IPS-18a (cell line): ENCODE measurements around the gene HCN2.
"Not testable (repeated sequence)": the region's sequence is repeated elsewhere in the genome, so short reads cannot be mapped to it uniquely, and the experiment has no call there.

Source experiments
- H3K27ac ChIP-seq: one replicate; pipeline ENCODE4 v1.5.1; 2013; ENCODE audit warnings: low read length
- H3K27me3 ChIP-seq: one replicate; pipeline ENCODE4 v1.6.1; 2013; ENCODE audit warnings: mild to moderate bottlenecking, low read length; ENCODE audit not compliant: control insufficient read depth, insufficient read depth
- H3K36me3 ChIP-seq: one replicate; pipeline ENCODE4 v1.6.1; 2013; ENCODE audit warnings: low read depth, low read length; ENCODE audit not compliant: control insufficient read depth
- H3K4me1 ChIP-seq: one replicate; pipeline ENCODE4 v1.6.1; 2013; ENCODE audit warnings: low read depth, low read length; ENCODE audit not compliant: control insufficient read depth
- H3K4me3 ChIP-seq: one replicate; pipeline ENCODE4 v1.5.1; 2013; ENCODE audit warnings: low read length
- H3K9ac ChIP-seq: one replicate; pipeline ENCODE4 v1.6.1; 2013; ENCODE audit warnings: mild to moderate bottlenecking, low read length, moderate library complexity
- H3K9me3 ChIP-seq: one replicate; pipeline ENCODE4 v1.6.1; 2013; ENCODE audit warnings: low read depth, low read length; ENCODE audit not compliant: control insufficient read depth

Gene HCN2

GRCh38 chr19:620166-620862 lies 30.6 kb downstream of the HCN2 start:
- H3K9me3 ChIP-seq, result no peaks in the 10 kb centered on the region
- no peak overlapping the region for H3K9ac ChIP-seq
- no peaks in the 10 kb centered on the region for H3K27me3 ChIP-seq
- H3K4me3 ChIP-seq, result no peak overlapping the region
- H3K4me1 ChIP-seq, result no peaks in the 10 kb centered on the region
- no peak overlapping the region for H3K27ac ChIP-seq
- H3K36me3 ChIP-seq, result peaks cover 20% of the 10 kb centered on the region

- not testable (repeated sequence) for H3K9me3 ChIP-seq, H3K4me1 ChIP-seq, H3K9ac ChIP-seq, H3K27ac ChIP-seq, H3K4me3 ChIP-seq, H3K27me3 ChIP-seq
- H3K36me3 ChIP-seq, result peaks cover 23% of the 10 kb centered on the region
Observed at GRCh38 chr19:621191-621590, 31.5 kb downstream of the HCN2 start.

- Histone ChIP-seq H3K4me1 (no peaks in the 10 kb centered on the region), H3K36me3 (peaks cover 23% of the 10 kb centered on the region), H3K4me3 (no peak overlapping the region), H3K9ac (no peak overlapping the region), H3K27ac (no peak overlapping the region), H3K9me3 (no peaks in the 10 kb centered on the region), H3K27me3 (no peaks in the 10 kb centered on the region)
Observed at GRCh38 chr19:621819-622218, 32.1 kb downstream of the HCN2 start.

- H3K27me3 ChIP-seq, result no peaks in the 10 kb centered on the region
- no peak overlapping the region for H3K9ac ChIP-seq
- no peaks in the 10 kb centered on the region for H3K9me3 ChIP-seq
- no peaks in the 10 kb centered on the region for H3K4me1 ChIP-seq
- H3K27ac ChIP-seq, result no peak overlapping the region
- peaks cover 23% of the 10 kb centered on the region for H3K36me3 ChIP-seq
- no peak overlapping the region for H3K4me3 ChIP-seq
Observed at GRCh38 chr19:622666-623065, 33.0 kb downstream of the HCN2 start.

- Histone ChIP-seq H3K27ac (no peak overlapping the region), H3K4me3 (no peak overlapping the region), H3K36me3 (peaks cover 23% of the 10 kb centered on the region), H3K9ac (no peak overlapping the region), H3K9me3 (no peaks in the 10 kb centered on the region), H3K4me1 (no peaks in the 10 kb centered on the region), H3K27me3 (no peaks in the 10 kb centered on the region)
Observed at GRCh38 chr19:623175-623916, 33.7 kb downstream of the HCN2 start.

- Histone ChIP-seq H3K36me3 (peaks cover 18% of the 10 kb centered on the region), H3K27ac (no peak overlapping the region), H3K9me3 (no peaks in the 10 kb centered on the region), H3K27me3 (no peaks in the 10 kb centered on the region), H3K4me1 (no peaks in the 10 kb centered on the region), H3K4me3 (no peak overlapping the region), H3K9ac (no peak overlapping the region)
Observed at GRCh38 chr19:623974-624373, 34.3 kb downstream of the HCN2 start.

- Histone ChIP-seq H3K9me3 (no peaks in the 10 kb centered on the region), H3K4me3 (no peak overlapping the region), H3K4me1 (no peaks in the 10 kb centered on the region), H3K36me3 (peaks cover 14% of the 10 kb centered on the region), H3K9ac (no peak overlapping the region), H3K27ac (no peak overlapping the region), H3K27me3 (no peaks in the 10 kb centered on the region)
Observed at GRCh38 chr19:624433-625109, 34.9 kb downstream of the HCN2 start.

- no peaks in the 10 kb centered on the region for H3K9me3 ChIP-seq
- H3K4me3 ChIP-seq, result no peak overlapping the region
- no peaks in the 10 kb centered on the region for H3K4me1 ChIP-seq
- peaks cover 11% of the 10 kb centered on the region for H3K36me3 ChIP-seq
- H3K27me3 ChIP-seq, result no peaks in the 10 kb centered on the region
- no peak overlapping the region for H3K9ac ChIP-seq
- no peak overlapping the region for H3K27ac ChIP-seq
Observed at GRCh38 chr19:625257-625656, 35.6 kb downstream of the HCN2 start.

GRCh38 chr19:626566-626965 lies 36.9 kb downstream of the HCN2 start:
- not testable (repeated sequence) for H3K9ac ChIP-seq, H3K27me3 ChIP-seq
- H3K36me3 ChIP-seq, result peaks cover 18% of the 10 kb centered on the region

GRCh38 chr19:628168-628567 lies 38.5 kb downstream of the HCN2 start:
- Histone ChIP-seq H3K27ac (no peak overlapping the region), H3K36me3 (peaks cover 18% of the 10 kb centered on the region)

More at GRCh38 chr19:626566-626965, 36.9 kb downstream of the HCN2 start:
- not testable (repeated sequence) for H3K27ac ChIP-seq, H3K4me1 ChIP-seq, H3K4me3 ChIP-seq, H3K9me3 ChIP-seq

GRCh38 chr19:629515-629914 lies 39.8 kb downstream of the HCN2 start:
- H3K4me3 ChIP-seq, H3K9me3 ChIP-seq, H3K27ac ChIP-seq, H3K27me3 ChIP-seq, H3K4me1 ChIP-seq, H3K9ac ChIP-seq: not testable (repeated sequence)
- peaks cover 14% of the 10 kb centered on the region for H3K36me3 ChIP-seq

More at GRCh38 chr19:628168-628567, 38.5 kb downstream of the HCN2 start:
- Histone ChIP-seq H3K27me3 (no peaks in the 10 kb centered on the region), H3K9me3 (no peaks in the 10 kb centered on the region), H3K4me1 (no peaks in the 10 kb centered on the region), H3K4me3 (no peak overlapping the region), H3K9ac (no peak overlapping the region)
